Thyroid gland (tissue), 4 donors: ENCODE results near the gene GPR45. TPM values are rescaled to one million over a fixed set of nuclear protein-coding genes. Genes with fewer than 3 reads are reported as not detected.

ENCODE experiments used
- DNase-seq, 2 donors: peaks; one replicate each; pipeline ENCODE4 v3.0.0-alpha.2; 2019
- H3K27ac ChIP-seq, 3 donors: fragments of 200-600 bp; sonication (generic); 1 replicate in 2 of 3; 2 replicates in 1 of 3; pipeline ENCODE4 v1.5.1; 2016 to 2019; ENCODE audit warnings: mild to moderate bottlenecking in 1 of 3, moderate library complexity in 1 of 3
- H3K27me3 ChIP-seq: fragments of 200-600 bp; sonication (generic); one replicate; pipeline ENCODE4 v1.5.1; 2019
- H3K36me3 ChIP-seq, 2 donors: fragments of 200-600 bp; sonication (generic); one replicate each; pipeline ENCODE4 v1.5.1; 2016 to 2019
- H3K4me1 ChIP-seq, 2 donors: fragments of 200-600 bp; sonication (generic); one replicate each; pipeline ENCODE4 v1.5.1; 2017 to 2019
- H3K4me3 ChIP-seq, 3 donors: fragments of 200-600 bp; sonication (generic); replicated peaks in 1 of 3; 1 replicate in 2 of 3; 2 replicates in 1 of 3; pipeline ENCODE4 v1.5.1; 2016; ENCODE audit warnings: mild to moderate bottlenecking in 1 of 3
- H3K9me3 ChIP-seq: fragments of 200-600 bp; sonication (generic); one replicate; pipeline ENCODE4 v1.5.1; 2017
- POLR2A ChIP-seq, 2 donors: fragments of 450-650 bp; IDR thresholded peaks; one replicate each; pipeline ENCODE4 v1.6.1; 2017; ENCODE audit warnings: antibody characterized with exemption in 2 of 2, mild to moderate bottlenecking in 2 of 2, moderate library complexity in 1 of 2
- WGBS, 2 donors: methylation state at CpG; one replicate each; pipeline ENCODE4 v1.1.5; 2017; 5-methylcytosine and 5-hydroxymethylcytosine counted together
- intact Hi-C: fragments of 100-400 bp; cut with DNase I; formaldehyde crosslinking; loops from one replicate; pipeline ENCODE4 v1.15.1; 2023
- total RNA-seq, 4 donors: library from RNA; depleted of rRNA; stranded (reverse); fragments of >200 nt; gene quantifications; one replicate each; pipeline ENCODE4 v1.2.3, GENCODE V29; 2016
- TF ChIP-seq, protein P1 (sequence below), 6 experiments: fragments of 200-600 bp in 3 of 6; fragments of 450-650 bp in 3 of 6; sonication (generic) in 3 of 6; IDR thresholded peaks; one replicate each; pipeline ENCODE4 v1.5.1; 2016 to 2019; ENCODE audit warnings: antibody characterized with exemption in 6 of 6, mild to moderate bottlenecking in 2 of 6, inconsistent platforms in 1 of 6, moderate library complexity in 1 of 6

Gene GPR45
- total RNA-seq, 4 donors from 2014 or later = not detected

DNA sequence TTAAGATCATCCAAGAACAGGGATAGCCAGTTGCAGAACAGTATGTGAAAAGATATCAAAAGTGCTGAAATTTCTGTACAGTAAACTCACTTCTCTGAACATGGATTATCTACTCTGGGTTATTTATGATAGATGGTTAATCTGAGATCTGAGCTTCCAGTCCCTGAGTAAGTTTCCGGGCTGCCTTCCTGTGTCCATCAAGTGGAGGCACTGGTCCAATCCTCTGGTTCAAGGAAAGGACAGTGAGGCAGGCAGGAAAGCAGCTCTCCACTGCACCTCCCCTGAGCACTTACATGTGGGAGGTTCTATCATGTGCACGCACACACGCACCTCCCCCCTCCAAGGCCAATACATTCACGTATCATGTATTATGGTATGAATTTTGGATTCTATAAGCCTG lies 32.5 kb downstream of the GPR45 start:
- H3K9me3 ChIP-seq = no peaks in the 10 kb centered on the region
- no peak overlapping the region for H3K27ac ChIP-seq
- H3K36me3 ChIP-seq = peaks cover 35 to 55% of the 10 kb centered on the region in 2 donors
- intact Hi-C loops = no loop called here
- TF ChIP-seq, protein P1, sequence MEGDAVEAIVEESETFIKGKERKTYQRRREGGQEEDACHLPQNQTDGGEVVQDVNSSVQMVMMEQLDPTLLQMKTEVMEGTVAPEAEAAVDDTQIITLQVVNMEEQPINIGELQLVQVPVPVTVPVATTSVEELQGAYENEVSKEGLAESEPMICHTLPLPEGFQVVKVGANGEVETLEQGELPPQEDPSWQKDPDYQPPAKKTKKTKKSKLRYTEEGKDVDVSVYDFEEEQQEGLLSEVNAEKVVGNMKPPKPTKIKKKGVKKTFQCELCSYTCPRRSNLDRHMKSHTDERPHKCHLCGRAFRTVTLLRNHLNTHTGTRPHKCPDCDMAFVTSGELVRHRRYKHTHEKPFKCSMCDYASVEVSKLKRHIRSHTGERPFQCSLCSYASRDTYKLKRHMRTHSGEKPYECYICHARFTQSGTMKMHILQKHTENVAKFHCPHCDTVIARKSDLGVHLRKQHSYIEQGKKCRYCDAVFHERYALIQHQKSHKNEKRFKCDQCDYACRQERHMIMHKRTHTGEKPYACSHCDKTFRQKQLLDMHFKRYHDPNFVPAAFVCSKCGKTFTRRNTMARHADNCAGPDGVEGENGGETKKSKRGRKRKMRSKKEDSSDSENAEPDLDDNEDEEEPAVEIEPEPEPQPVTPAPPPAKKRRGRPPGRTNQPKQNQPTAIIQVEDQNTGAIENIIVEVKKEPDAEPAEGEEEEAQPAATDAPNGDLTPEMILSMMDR (IDR thresholded peaks at IDR 0.05) = no peak
- no peak for TF ChIP-seq POLR2A (IDR thresholded peaks at IDR 0.05)
- WGBS, 2 donors = 68 to 71% methylated on average over 4 of the region's 4 CpGs
- DNase-seq = no peak
- no peak overlapping the region for H3K4me3 ChIP-seq
- peaks cover 0 to 7% of the 10 kb centered on the region in 2 donors for H3K4me1 ChIP-seq
- H3K27me3 ChIP-seq = no peaks in the 10 kb centered on the region

DNA sequence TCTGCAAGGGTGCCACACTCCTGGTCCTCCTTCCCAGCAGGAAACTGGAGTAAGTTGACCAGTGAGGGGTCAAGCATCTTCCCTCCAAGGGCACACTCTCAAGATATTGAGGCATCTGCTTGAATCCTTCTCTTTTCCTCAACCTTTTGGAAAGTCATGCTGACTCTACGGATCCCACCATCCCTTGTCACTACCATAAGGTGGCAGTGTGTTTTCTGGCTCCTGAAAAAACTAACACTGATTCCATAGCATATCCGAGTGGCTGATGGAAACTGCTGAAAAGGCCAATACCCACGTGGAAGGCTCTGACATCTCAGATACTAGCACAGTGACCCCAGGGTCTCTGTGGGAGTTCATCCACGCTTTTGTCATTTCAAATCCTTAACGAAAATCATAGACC lies 37.1 kb downstream of the GPR45 start:
- peaks cover 0 to 11% of the 10 kb centered on the region in 2 donors for H3K4me1 ChIP-seq
- DNase-seq = no peak
- no peaks in the 10 kb centered on the region for H3K9me3 ChIP-seq
- H3K27ac ChIP-seq = peak overlapping the region in 1 of 3 donors; percentile 2
- WGBS, 2 donors = 65 to 69% methylated on average over 5 of the region's 5 CpGs
- intact Hi-C loops = no loop called here
- H3K36me3 ChIP-seq = peaks cover 26% of the 10 kb centered on the region in 2 donors
- H3K27me3 ChIP-seq = no peaks in the 10 kb centered on the region
- TF ChIP-seq, protein P1 (IDR thresholded peaks at IDR 0.05) = no peak
- TF ChIP-seq POLR2A (IDR thresholded peaks at IDR 0.05) = no peak
- no peak overlapping the region for H3K4me3 ChIP-seq

DNA sequence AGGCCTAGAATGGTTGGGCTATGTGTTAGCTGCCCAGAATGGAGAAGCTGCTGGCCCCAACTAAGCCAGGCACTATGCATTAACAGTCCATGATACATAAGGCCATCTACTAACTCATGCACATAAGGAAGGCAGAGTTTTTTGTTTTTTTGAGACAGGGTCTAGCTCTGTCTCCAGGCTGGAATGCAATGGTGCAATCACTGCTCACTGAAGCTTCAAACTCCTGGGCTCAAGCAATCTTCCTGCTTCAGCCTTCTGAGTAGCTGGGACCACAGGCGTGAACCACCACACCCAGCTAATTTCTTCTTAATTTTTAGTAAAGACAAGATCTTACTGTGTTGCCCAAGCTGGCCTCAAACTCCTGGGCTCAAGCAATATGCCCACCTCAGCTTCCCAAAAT lies 37.6 kb downstream of the GPR45 start:
- H3K27me3 ChIP-seq = no peaks in the 10 kb centered on the region
- TF ChIP-seq POLR2A (IDR thresholded peaks at IDR 0.05) = no peak
- TF ChIP-seq, protein P1 (IDR thresholded peaks at IDR 0.05) = no peak
- intact Hi-C loops = no loop called here
- H3K4me1 ChIP-seq = peaks cover 0 to 11% of the 10 kb centered on the region in 2 donors
- no peaks in the 10 kb centered on the region for H3K9me3 ChIP-seq
- peak; percentile 17 to 20 for DNase-seq
- peak overlapping the region in 1 of 3 donors; percentile 2 for H3K27ac ChIP-seq
- no peak overlapping the region for H3K4me3 ChIP-seq
- WGBS, 2 donors = 69 to 83% methylated on average over 1 of the region's 1 CpG
- H3K36me3 ChIP-seq = peaks cover 23 to 28% of the 10 kb centered on the region in 2 donors

DNA sequence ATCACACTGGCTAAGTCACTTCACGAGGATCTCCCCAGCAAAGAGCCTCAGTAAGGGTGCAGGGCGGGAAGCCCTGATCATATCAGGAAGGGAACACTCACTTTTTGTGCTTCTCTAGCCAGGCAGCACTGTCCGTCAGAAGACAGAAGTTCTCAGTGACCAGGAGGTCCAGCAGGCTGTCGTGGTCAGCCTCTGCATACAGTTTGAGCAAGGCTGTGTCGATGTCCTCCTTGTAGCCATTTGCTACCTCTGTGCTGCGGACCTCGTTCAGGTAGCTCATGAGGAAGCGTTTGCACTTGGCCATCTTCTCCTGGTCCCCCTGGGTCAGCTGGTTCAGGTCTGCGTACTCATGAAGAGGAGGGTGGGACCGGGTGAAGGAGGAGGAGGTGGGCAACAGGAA lies 38.7 kb downstream of the GPR45 start:
- no peak for DNase-seq
- 87 to 89% methylated on average over 8 to 10 of the region's 10 CpGs for WGBS, 2 donors
- no peak for TF ChIP-seq POLR2A (IDR thresholded peaks at IDR 0.05)
- TF ChIP-seq, protein P1 (IDR thresholded peaks at IDR 0.05) = no peak
- intact Hi-C loops = no loop called here
- peaks cover 18 to 21% of the 10 kb centered on the region in 2 donors for H3K36me3 ChIP-seq
- H3K4me3 ChIP-seq = no peak overlapping the region
- H3K9me3 ChIP-seq = no peaks in the 10 kb centered on the region
- no peaks in the 10 kb centered on the region for H3K27me3 ChIP-seq
- peaks cover 0 to 11% of the 10 kb centered on the region in 2 donors for H3K4me1 ChIP-seq
- H3K27ac ChIP-seq = no peak overlapping the region

DNA sequence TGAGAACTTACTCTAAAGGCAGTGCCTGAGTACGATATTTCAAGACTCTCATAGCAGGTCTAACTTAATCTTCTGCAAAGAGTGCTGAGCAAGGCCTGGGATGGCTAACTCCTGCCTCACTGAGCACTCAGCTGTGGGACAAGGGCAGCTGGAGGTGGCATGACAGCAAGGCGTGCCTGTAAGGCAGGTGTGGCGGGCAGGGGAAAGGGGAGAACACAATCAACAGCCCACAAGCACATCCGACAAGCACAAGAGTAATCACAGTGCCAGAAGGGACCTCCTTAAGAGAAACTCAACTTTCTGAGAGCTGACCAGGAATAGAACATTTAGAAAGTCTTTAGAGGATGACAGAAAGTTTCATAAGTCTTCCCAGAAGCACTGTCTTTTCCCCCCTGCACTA lies 42.0 kb downstream of the GPR45 start:
- no peak overlapping the region for H3K27ac ChIP-seq

More for the DNA sequence above, 42.0 kb downstream of the GPR45 start:
- H3K4me1 ChIP-seq = peaks cover 0 to 9% of the 10 kb centered on the region in 2 donors
- intact Hi-C loops = no loop called here
- no peaks in the 10 kb centered on the region for H3K9me3 ChIP-seq
- H3K36me3 ChIP-seq = peaks cover 16 to 18% of the 10 kb centered on the region in 2 donors
- WGBS, 2 donors = 93 to 98% methylated on average over 4 of the region's 4 CpGs
- H3K27me3 ChIP-seq = no peaks in the 10 kb centered on the region
- no peak for DNase-seq
- H3K4me3 ChIP-seq = no peak overlapping the region
- TF ChIP-seq POLR2A (IDR thresholded peaks at IDR 0.05) = no peak
- TF ChIP-seq, protein P1 (IDR thresholded peaks at IDR 0.05) = no peak
